GM23338 (cell line): ENCODE data around the gene ACTMAP. TPM values are rescaled to one million over a fixed set of nuclear protein-coding genes. Genes with fewer than 3 reads are reported as not detected.

Source experiments
- ATAC-seq: fragments of 200-7000 bp; cut with Tn5 transposase; 3 replicates; pipeline ENCODE4 v1.9.1; 2020
- DNase-seq: peaks from one replicate; pipeline ENCODE4 v3.0.0-alpha.2; 2015; ENCODE audit warnings: low spot score
- H2AFZ ChIP-seq: fragments of 200-600 bp; sonication (generic); 2 replicates; pipeline ENCODE4 v1.8.0; 2016; ENCODE audit warnings: antibody characterized with exemption, mild to moderate bottlenecking, moderate library complexity
- H3F3A ChIP-seq: fragments of 200-600 bp; sonication (generic); replicated peaks from 2 replicates; pipeline ENCODE4 v1.8.0; 2017; ENCODE audit warnings: antibody characterized with exemption, mixed run types, low read depth
- H3K27ac ChIP-seq: fragments of 200-600 bp; sonication (generic); 2 replicates; pipeline ENCODE4 v1.6.1; 2016; ENCODE audit warnings: low read depth
- H3K27me3 ChIP-seq: fragments of 200-600 bp; sonication (generic); 2 replicates; pipeline ENCODE4 v1.8.0; 2016; ENCODE audit warnings: mild to moderate bottlenecking, mixed run types, moderate library complexity; ENCODE audit not compliant: insufficient read depth
- H3K36me3 ChIP-seq: fragments of 200-600 bp; sonication (generic); 2 replicates; pipeline ENCODE4 v1.8.0; 2016; ENCODE audit warnings: mild to moderate bottlenecking; ENCODE audit not compliant: insufficient read depth
- H3K4me1 ChIP-seq: fragments of 200-600 bp; sonication (generic); 2 replicates; pipeline ENCODE4 v1.8.0; 2016; ENCODE audit warnings: mild to moderate bottlenecking, moderate library complexity; ENCODE audit not compliant: insufficient read depth
- H3K4me2 ChIP-seq: fragments of 200-600 bp; sonication (generic); 2 replicates; pipeline ENCODE4 v1.7.1; 2017; ENCODE audit warnings: mixed run types
- H3K4me3 ChIP-seq: fragments of 200-600 bp; sonication (generic); 2 replicates; pipeline ENCODE4 v1.6.1; 2016; ENCODE audit warnings: mixed run types
- H3K79me2 ChIP-seq: fragments of 200-600 bp; sonication (generic); replicated peaks from 2 replicates; pipeline ENCODE4 v1.8.0; 2017; ENCODE audit warnings: mild to moderate bottlenecking; ENCODE audit not compliant: insufficient read depth
- H3K9me2 ChIP-seq: fragments of 200-600 bp; sonication (generic); 2 replicates; pipeline ENCODE4 v1.8.0; 2017; ENCODE audit not compliant: insufficient read depth
- H4K20me1 ChIP-seq: fragments of 200-600 bp; sonication (generic); replicated peaks from 2 replicates; pipeline ENCODE4 v1.8.0; 2017; ENCODE audit warnings: mild to moderate bottlenecking; ENCODE audit not compliant: insufficient read depth
- H3K27ac Mint-ChIP-seq: 2 replicates; pipeline ENCODE4 v1.8.0; 2020; ENCODE audit warnings: inconsistent platforms, mild to moderate bottlenecking, moderate library complexity, mixed read lengths
- H3K27me3 Mint-ChIP-seq: 3 replicates; pipeline ENCODE4 v1.8.0; 2022; ENCODE audit warnings: low read depth, mild to moderate bottlenecking, moderate library complexity, mixed read lengths, inconsistent platforms; ENCODE audit not compliant: insufficient read depth, poor library complexity
- H3K36me3 Mint-ChIP-seq: 3 replicates; pipeline ENCODE4 v1.8.0; 2021; ENCODE audit warnings: low read depth, mild to moderate bottlenecking, inconsistent platforms, moderate library complexity, mixed read lengths
- H3K4me1 Mint-ChIP-seq: 3 replicates; pipeline ENCODE4 v1.8.0; 2020; ENCODE audit warnings: mild to moderate bottlenecking, inconsistent platforms, mixed read lengths
- H3K4me3 Mint-ChIP-seq: 3 replicates; pipeline ENCODE4 v1.8.0; 2021; ENCODE audit warnings: moderate library complexity, mild to moderate bottlenecking, inconsistent platforms, mixed read lengths
- H3K9me3 Mint-ChIP-seq: 3 replicates; pipeline ENCODE4 v1.8.0; 2020; ENCODE audit warnings: moderate library complexity, mild to moderate bottlenecking, inconsistent platforms, mixed read lengths
- CREB1 ChIP-seq: fragments of 250-450 bp; sonication (Bioruptor Pico); IDR thresholded peaks from 2 replicates; pipeline ENCODE4 v1.5.0; 2020; ENCODE audit warnings: low read depth, mild to moderate bottlenecking, moderate library complexity
- EZH2 ChIP-seq: fragments of 200-600 bp; sonication (generic); IDR thresholded peaks from one replicate; pipeline ENCODE4 v1.8.0; 2017; ENCODE audit warnings: antibody characterized with exemption, mild to moderate bottlenecking, low read depth; ENCODE audit not compliant: unreplicated experiment
- EZH2phosphoT487 ChIP-seq: fragments of 200-600 bp; sonication (generic); IDR thresholded peaks from one replicate; pipeline ENCODE4 v1.8.1; 2018; ENCODE audit warnings: antibody characterized with exemption; ENCODE audit not compliant: unreplicated experiment
- JUNB ChIP-seq: IDR thresholded peaks from one replicate; pipeline ENCODE4 v1.6.1; 2016; ENCODE audit warnings: antibody characterized with exemption; ENCODE audit not compliant: unreplicated experiment
- NANOG ChIP-seq: IDR thresholded peaks from 2 replicates; pipeline ENCODE4 v1.6.1; 2016; ENCODE audit warnings: antibody characterized with exemption, borderline replicate concordance
- POLR2AphosphoS5 ChIP-seq: IDR thresholded peaks from 2 replicates; pipeline ENCODE4 v1.6.1; 2016; ENCODE audit warnings: antibody characterized with exemption, low read depth
- REST ChIP-seq: IDR thresholded peaks from one replicate; pipeline ENCODE4 v1.6.1; 2018; ENCODE audit warnings: antibody characterized with exemption; ENCODE audit not compliant: unreplicated experiment
- STAT1 ChIP-seq: IDR thresholded peaks from one replicate; pipeline ENCODE4 v1.6.1; 2016; ENCODE audit warnings: antibody characterized with exemption; ENCODE audit not compliant: unreplicated experiment
- ZNF114 ChIP-seq: fragments of 250-450 bp; sonication (Bioruptor Pico); IDR thresholded peaks from 2 replicates; pipeline ENCODE4 v1.5.0; 2020; ENCODE audit warnings: mild to moderate bottlenecking, moderate library complexity
- ZNF331 ChIP-seq: fragments of 250-450 bp; sonication (Bioruptor Pico); IDR thresholded peaks from 2 replicates; pipeline ENCODE4 v1.5.0; 2020; ENCODE audit warnings: low read depth, mild to moderate bottlenecking, moderate library complexity
- polyA plus RNA-seq: library from polyadenylated mRNA; unstranded; fragments of >200 nt; fragmentation: Nextera tagmentation; extraction: Ambion mirVana; gene quantifications from 2 replicates; pipeline ENCODE4 v1.2.1, GENCODE V29; 2016
- total RNA-seq: library from RNA; depleted of rRNA; stranded (reverse); fragments of >200 nt; shearing (Covaris generic); gene quantifications from 2 replicates; pipeline ENCODE4 v1.2.3, GENCODE V29; 2014
- TF ChIP-seq, protein P1 (sequence below): fragments of 250-450 bp; sonication (Bioruptor Pico); IDR thresholded peaks from 2 replicates; pipeline ENCODE4 v1.5.0; 2020; ENCODE audit warnings: mild to moderate bottlenecking, moderate library complexity
- TF ChIP-seq, protein P2 (sequence below): IDR thresholded peaks from 2 replicates; pipeline ENCODE4 v1.6.1; 2016; ENCODE audit warnings: antibody characterized with exemption
- TF ChIP-seq, protein P3 (sequence below), 2 experiments: fragments of 200-600 bp in 1 of 2; sonication (generic) in 1 of 2; conservative IDR thresholded peaks; 2 replicates each; pipeline versions ENCODE4 v1.5.1 to v1.6.1; 2016 to 2017; ENCODE audit warnings: antibody characterized with exemption in 2 of 2, low read depth in 2 of 2, mild to moderate bottlenecking in 2 of 2, moderate library complexity in 1 of 2

Gene ACTMAP
- total and polyA plus RNA-seq, 2 experiments from 2014 or later, result 14.9 to 16.7 TPM

DNA sequence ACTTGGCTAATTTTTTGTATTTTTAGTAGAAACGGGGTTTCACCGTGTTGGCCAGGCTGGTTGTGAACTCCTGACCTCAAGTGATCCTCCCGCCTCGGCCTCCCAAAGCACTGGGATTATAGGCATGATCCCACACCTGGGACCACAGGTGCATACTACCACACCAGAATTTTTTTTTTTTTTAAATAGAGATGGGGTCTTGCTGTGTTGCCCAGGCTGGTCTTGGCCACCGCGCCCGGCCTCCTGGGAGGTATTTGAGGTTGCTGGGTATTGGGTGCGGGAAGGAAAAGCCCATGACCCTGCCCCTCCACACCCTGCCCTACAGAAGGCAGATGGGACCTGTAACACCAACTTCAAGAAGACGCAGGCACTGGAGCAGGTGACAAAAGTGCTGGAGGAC lies 13.6 kb downstream of the ACTMAP start:
- no peak overlapping the region for H3K4me3 ChIP-seq
- DNase-seq (no peak), ATAC-seq (no peak)
- H3K27me3 Mint-ChIP-seq, result peaks cover 16% of the 10 kb centered on the region
- H3K4me3 Mint-ChIP-seq, result no peak overlapping the region
- TF ChIP-seq CREB1 (no peak), EZH2 (no peak), EZH2phosphoT487 (no peak), REST (no peak), ZNF114 (CRISPR knock-in tag) (no peak), JUNB (no peak), POLR2AphosphoS5 (no peak), NANOG (no peak), STAT1 (no peak), ZNF331 (CRISPR knock-in tag) (no peak)
- TF ChIP-seq, protein P1, sequence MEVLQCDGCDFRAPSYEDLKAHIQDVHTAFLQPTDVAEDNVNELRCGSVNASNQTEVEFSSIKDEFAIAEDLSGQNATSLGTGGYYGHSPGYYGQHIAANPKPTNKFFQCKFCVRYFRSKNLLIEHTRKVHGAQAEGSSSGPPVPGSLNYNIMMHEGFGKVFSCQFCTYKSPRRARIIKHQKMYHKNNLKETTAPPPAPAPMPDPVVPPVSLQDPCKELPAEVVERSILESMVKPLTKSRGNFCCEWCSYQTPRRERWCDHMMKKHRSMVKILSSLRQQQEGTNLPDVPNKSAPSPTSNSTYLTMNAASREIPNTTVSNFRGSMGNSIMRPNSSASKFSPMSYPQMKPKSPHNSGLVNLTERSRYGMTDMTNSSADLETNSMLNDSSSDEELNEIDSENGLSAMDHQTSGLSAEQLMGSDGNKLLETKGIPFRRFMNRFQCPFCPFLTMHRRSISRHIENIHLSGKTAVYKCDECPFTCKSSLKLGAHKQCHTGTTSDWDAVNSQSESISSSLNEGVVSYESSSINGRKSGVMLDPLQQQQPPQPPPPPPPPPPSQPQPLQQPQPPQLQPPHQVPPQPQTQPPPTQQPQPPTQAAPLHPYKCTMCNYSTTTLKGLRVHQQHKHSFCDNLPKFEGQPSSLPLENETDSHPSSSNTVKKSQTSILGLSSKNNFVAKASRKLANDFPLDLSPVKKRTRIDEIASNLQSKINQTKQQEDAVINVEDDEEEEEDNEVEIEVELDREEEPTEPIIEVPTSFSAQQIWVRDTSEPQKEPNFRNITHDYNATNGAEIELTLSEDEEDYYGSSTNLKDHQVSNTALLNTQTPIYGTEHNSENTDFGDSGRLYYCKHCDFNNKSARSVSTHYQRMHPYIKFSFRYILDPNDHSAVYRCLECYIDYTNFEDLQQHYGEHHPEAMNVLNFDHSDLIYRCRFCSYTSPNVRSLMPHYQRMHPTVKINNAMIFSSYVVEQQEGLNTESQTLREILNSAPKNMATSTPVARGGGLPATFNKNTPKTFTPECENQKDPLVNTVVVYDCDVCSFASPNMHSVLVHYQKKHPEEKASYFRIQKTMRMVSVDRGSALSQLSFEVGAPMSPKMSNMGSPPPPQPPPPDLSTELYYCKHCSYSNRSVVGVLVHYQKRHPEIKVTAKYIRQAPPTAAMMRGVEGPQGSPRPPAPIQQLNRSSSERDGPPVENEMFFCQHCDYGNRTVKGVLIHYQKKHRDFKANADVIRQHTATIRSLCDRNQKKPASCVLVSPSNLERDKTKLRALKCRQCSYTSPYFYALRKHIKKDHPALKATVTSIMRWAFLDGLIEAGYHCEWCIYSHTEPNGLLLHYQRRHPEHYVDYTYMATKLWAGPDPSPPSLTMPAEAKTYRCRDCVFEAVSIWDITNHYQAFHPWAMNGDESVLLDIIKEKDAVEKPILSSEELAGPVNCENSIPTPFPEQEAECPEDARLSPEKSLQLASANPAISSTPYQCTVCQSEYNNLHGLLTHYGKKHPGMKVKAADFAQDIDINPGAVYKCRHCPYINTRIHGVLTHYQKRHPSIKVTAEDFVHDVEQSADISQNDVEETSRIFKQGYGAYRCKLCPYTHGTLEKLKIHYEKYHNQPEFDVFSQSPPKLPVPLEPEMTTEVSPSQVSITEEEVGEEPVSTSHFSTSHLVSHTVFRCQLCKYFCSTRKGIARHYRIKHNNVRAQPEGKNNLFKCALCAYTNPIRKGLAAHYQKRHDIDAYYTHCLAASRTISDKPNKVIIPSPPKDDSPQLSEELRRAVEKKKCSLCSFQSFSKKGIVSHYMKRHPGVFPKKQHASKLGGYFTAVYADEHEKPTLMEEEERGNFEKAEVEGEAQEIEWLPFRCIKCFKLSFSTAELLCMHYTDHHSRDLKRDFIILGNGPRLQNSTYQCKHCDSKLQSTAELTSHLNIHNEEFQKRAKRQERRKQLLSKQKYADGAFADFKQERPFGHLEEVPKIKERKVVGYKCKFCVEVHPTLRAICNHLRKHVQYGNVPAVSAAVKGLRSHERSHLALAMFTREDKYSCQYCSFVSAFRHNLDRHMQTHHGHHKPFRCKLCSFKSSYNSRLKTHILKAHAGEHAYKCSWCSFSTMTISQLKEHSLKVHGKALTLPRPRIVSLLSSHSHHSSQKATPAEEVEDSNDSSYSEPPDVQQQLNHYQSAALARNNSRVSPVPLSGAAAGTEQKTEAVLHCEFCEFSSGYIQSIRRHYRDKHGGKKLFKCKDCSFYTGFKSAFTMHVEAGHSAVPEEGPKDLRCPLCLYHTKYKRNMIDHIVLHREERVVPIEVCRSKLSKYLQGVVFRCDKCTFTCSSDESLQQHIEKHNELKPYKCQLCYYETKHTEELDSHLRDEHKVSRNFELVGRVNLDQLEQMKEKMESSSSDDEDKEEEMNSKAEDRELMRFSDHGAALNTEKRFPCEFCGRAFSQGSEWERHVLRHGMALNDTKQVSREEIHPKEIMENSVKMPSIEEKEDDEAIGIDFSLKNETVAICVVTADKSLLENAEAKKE, result no peak
- TF ChIP-seq, protein P2, sequence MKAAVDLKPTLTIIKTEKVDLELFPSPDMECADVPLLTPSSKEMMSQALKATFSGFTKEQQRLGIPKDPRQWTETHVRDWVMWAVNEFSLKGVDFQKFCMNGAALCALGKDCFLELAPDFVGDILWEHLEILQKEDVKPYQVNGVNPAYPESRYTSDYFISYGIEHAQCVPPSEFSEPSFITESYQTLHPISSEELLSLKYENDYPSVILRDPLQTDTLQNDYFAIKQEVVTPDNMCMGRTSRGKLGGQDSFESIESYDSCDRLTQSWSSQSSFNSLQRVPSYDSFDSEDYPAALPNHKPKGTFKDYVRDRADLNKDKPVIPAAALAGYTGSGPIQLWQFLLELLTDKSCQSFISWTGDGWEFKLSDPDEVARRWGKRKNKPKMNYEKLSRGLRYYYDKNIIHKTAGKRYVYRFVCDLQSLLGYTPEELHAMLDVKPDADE, result no peak
- TF ChIP-seq, protein P3, sequence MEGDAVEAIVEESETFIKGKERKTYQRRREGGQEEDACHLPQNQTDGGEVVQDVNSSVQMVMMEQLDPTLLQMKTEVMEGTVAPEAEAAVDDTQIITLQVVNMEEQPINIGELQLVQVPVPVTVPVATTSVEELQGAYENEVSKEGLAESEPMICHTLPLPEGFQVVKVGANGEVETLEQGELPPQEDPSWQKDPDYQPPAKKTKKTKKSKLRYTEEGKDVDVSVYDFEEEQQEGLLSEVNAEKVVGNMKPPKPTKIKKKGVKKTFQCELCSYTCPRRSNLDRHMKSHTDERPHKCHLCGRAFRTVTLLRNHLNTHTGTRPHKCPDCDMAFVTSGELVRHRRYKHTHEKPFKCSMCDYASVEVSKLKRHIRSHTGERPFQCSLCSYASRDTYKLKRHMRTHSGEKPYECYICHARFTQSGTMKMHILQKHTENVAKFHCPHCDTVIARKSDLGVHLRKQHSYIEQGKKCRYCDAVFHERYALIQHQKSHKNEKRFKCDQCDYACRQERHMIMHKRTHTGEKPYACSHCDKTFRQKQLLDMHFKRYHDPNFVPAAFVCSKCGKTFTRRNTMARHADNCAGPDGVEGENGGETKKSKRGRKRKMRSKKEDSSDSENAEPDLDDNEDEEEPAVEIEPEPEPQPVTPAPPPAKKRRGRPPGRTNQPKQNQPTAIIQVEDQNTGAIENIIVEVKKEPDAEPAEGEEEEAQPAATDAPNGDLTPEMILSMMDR (conservative IDR thresholded peaks at IDR 0.05; ENCODE audit: low read depth in 2 of 2), result no peak
- peaks cover 48% of the 10 kb centered on the region for H3K36me3 Mint-ChIP-seq
- peaks cover under 1% of the 10 kb centered on the region; the same call in 2 of the 3 replicates for H3K4me1 Mint-ChIP-seq
- no peak overlapping the region for H3K27ac Mint-ChIP-seq
- H3K27ac ChIP-seq, result no peak overlapping the region
- no peak overlapping the region for H3K4me2 ChIP-seq
- peaks cover 7% of the 10 kb centered on the region for H3K36me3 ChIP-seq
- H2AFZ ChIP-seq, result no peak overlapping the region
- H3F3A ChIP-seq, result no peaks in the 10 kb centered on the region
- H3K4me1 ChIP-seq, result no peaks in the 10 kb centered on the region; the same call in 1 of the 2 replicates
- no peaks in the 10 kb centered on the region for H3K9me2 ChIP-seq
- H3K79me2 ChIP-seq, result no peaks in the 10 kb centered on the region
- no peaks in the 10 kb centered on the region for H4K20me1 ChIP-seq
- no peaks in the 10 kb centered on the region for H3K27me3 ChIP-seq
- H3K9me3 Mint-ChIP-seq, result 0 out of 3 replicates have a peak, but pooled peaks cover 3% of the 10 kb centered on the region
